ENCODE results near the gene DNAJB13. TPM values are rescaled to one million over a fixed set of nuclear protein-coding genes. Genes with fewer than 3 reads are reported as not detected.

Gene DNAJB13
- total and polyA plus RNA-seq, 2 experiments from 2014 or later = 0.41 TPM; not detected in 1

DNA sequence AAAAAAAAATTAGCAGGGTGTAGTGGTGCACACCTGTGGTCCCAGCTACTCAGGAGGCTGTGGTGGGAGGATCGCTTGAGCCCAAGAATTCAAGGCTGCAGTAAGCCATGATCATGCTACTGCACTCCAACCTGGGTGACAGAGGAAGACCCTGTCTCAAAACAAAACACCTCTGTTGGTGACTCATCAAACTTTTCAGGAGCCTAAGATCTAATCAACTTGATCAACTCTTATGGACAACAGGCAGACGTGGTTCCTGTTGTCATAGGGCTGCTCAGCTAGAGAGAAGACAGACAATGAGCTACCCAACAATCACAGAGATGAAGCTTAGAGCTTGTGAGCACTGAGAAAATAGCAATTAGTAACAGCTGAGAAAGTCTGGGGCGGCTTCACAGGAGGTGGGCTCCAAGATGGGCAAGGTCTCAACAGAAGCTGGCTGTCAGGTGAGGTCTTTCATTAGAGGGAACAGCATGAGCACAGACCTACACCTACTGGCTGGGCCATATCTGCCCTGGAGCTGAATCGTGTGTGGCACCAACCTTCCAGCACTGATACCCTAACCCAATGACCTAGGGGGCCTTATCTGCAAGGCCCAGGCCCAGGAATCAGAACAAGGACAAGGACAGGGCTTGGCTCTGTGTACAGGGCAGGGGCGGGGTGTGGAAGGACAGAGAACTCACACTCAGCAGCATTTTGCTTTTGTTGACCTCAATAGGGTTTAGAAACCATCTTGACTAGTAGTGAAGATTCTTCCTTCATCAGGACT, 65.3 kb downstream of the DNAJB13 start:
- H3K9me2 ChIP-seq (ENCODE audit: insufficient read depth) = no peaks in the 10 kb centered on the region
- in situ Hi-C loops (cut with MboI) = no loop called here
- H3K27ac ChIP-seq = no peak overlapping the region
- no peaks in the 10 kb centered on the region for H3K36me3 ChIP-seq (ENCODE audit: low read depth)
- TF ChIP-seq EZH2 (IDR thresholded peaks at IDR 0.05; ENCODE audit: insufficient read depth, poor library complexity, severe bottlenecking) = no peak
- no peak for TF ChIP-seq EZH2phosphoT487 (IDR thresholded peaks at IDR 0.05; ENCODE audit: insufficient read depth, low read depth)
- 92 to 97% methylated on average over 5 of the region's 5 CpGs for WGBS, 2 experiments (ENCODE audit: low coverage in 1 of 2, low lambda C conversion rate in 2 of 2, missing lambda C conversion rate in 2 of 2)
- no peaks in the 10 kb centered on the region for H4K20me1 ChIP-seq (ENCODE audit: insufficient read depth)
- no peak overlapping the region for H2AFZ ChIP-seq
- H3K4me2 ChIP-seq (ENCODE audit: unreplicated experiment) = no peak overlapping the region
- no peak overlapping the region for H3K9ac ChIP-seq
- no peak overlapping the region for H3K4me3 ChIP-seq
- DNase-seq = no peak
- H3K27me3 ChIP-seq (replicated peaks; ENCODE audit: insufficient read depth) = no peaks in the 10 kb centered on the region
- H3F3A ChIP-seq (ENCODE audit: insufficient read depth) = peaks cover 20% of the 10 kb centered on the region
- H3K9me3 ChIP-seq (ENCODE audit: low read depth) = no peaks in the 10 kb centered on the region
- no peaks in the 10 kb centered on the region for H3K79me2 ChIP-seq (ENCODE audit: insufficient read depth)
- H3K4me1 ChIP-seq (ENCODE audit: insufficient read depth) = peaks cover 25% of the 10 kb centered on the region

GRCh38 chr11:74017631-74018030, 66.8 kb downstream of the DNAJB13 start:
- Histone ChIP-seq H3K27ac (no peak overlapping the region; the same call in 1 of the 2 replicates), H4K20me1 (ENCODE audit: insufficient read depth) (no peaks in the 10 kb centered on the region), H3K4me3 (no peak overlapping the region), H3K9me2 (ENCODE audit: insufficient read depth) (no peaks in the 10 kb centered on the region), H2AFZ (no peak overlapping the region), H3K27me3 (replicated peaks; ENCODE audit: insufficient read depth) (no peaks in the 10 kb centered on the region), H3K4me2 (ENCODE audit: unreplicated experiment) (no peak overlapping the region), H3K9me3 (ENCODE audit: low read depth) (no peaks in the 10 kb centered on the region), H3K4me1 (ENCODE audit: insufficient read depth) (peaks cover 25% of the 10 kb centered on the region), H3K36me3 (ENCODE audit: low read depth) (no peaks in the 10 kb centered on the region), H3K9ac (0 out of 2 replicates have a peak overlapping the region, but pooled peaks have one; percentile 62), H3F3A (ENCODE audit: insufficient read depth) (peaks cover 20% of the 10 kb centered on the region), H3K79me2 (ENCODE audit: insufficient read depth) (no peaks in the 10 kb centered on the region)
- in situ Hi-C loops (cut with MboI) = no loop called here
- WGBS, 2 experiments (ENCODE audit: low coverage in 1 of 2, low lambda C conversion rate in 2 of 2, missing lambda C conversion rate in 2 of 2) = 73 to 81% methylated on average over 3 of the region's 3 CpGs
- TF ChIP-seq EZH2 (IDR thresholded peaks at IDR 0.05; ENCODE audit: insufficient read depth, poor library complexity, severe bottlenecking) (no peak), EZH2phosphoT487 (IDR thresholded peaks at IDR 0.05; ENCODE audit: insufficient read depth, low read depth) (no peak)
- DNase-seq = no peak

GRCh38 chr11:74018331-74019005, 67.6 kb downstream of the DNAJB13 start:
- H3K9me3 ChIP-seq (ENCODE audit: low read depth) = no peaks in the 10 kb centered on the region
- WGBS, 2 experiments (ENCODE audit: low coverage in 1 of 2, low lambda C conversion rate in 2 of 2, missing lambda C conversion rate in 2 of 2) = 46 to 55% methylated on average over 9 of the region's 9 CpGs
- H3K36me3 ChIP-seq (ENCODE audit: low read depth) = no peaks in the 10 kb centered on the region
- H3K27me3 ChIP-seq (replicated peaks; ENCODE audit: insufficient read depth) = no peaks in the 10 kb centered on the region
- TF ChIP-seq EZH2phosphoT487 (IDR thresholded peaks at IDR 0.05; ENCODE audit: insufficient read depth, low read depth) (no peak), EZH2 (IDR thresholded peaks at IDR 0.05; ENCODE audit: insufficient read depth, poor library complexity, severe bottlenecking) (no peak)
- peaks cover 25% of the 10 kb centered on the region for H3K4me1 ChIP-seq (ENCODE audit: insufficient read depth)
- H3K9ac ChIP-seq = peak overlapping the region; percentile 62
- no peak overlapping the region for H3K4me3 ChIP-seq
- H2AFZ ChIP-seq = peak overlapping the region; percentile 56
- H4K20me1 ChIP-seq (ENCODE audit: insufficient read depth) = no peaks in the 10 kb centered on the region
- no peaks in the 10 kb centered on the region for H3K9me2 ChIP-seq (ENCODE audit: insufficient read depth)
- DNase-seq = peak; percentile 91
- peak overlapping the region; percentile 54 for H3K4me2 ChIP-seq (ENCODE audit: unreplicated experiment)
- no peaks in the 10 kb centered on the region for H3K79me2 ChIP-seq (ENCODE audit: insufficient read depth)
- H3K27ac ChIP-seq = peak overlapping the region; percentile 77
- in situ Hi-C loops (cut with MboI) = no loop called here
- peaks cover 20% of the 10 kb centered on the region for H3F3A ChIP-seq (ENCODE audit: insufficient read depth)

DNA sequence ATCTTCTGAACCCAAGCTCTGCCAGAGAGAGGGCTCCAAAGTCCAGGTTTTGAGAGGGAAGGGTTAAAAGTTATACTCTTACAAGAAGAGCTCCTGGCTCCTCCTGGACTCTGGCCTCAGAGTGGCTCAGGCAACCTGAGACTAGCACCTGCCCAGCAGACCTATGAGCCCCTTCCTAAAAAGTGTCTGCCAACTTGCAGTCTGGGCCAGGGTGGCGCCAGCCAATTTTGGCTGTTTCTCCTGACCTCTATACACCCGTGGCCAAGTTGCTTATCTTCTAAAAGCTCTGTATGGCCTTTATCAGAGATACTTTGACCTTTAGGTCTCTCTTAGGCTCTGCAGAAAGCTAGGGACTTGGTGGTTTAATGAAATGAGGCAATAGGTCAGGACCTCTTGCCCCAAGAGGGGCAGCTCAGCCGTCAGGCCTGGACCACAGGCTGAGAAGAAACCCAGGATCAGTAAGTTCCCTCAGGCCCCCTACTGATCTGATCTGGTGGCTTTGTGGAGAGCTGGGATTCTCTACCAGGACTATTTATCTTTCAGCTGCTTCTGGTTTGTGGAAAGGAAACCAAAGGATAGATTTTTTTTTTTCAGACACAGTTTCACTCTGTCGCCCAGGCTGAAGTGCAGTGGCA, 68.4 kb downstream of the DNAJB13 start:
- H3K9me2 ChIP-seq (ENCODE audit: insufficient read depth) = no peaks in the 10 kb centered on the region
- peaks cover 27% of the 10 kb centered on the region for H3F3A ChIP-seq (ENCODE audit: insufficient read depth)
- DNase-seq = peak; percentile 15
- H3K4me3 ChIP-seq = no peak overlapping the region
- H2AFZ ChIP-seq = peak overlapping the region; percentile 56; the same call in 1 of the 2 replicates
- no peaks in the 10 kb centered on the region for H3K9me3 ChIP-seq (ENCODE audit: low read depth)
- 79 to 81% methylated on average over 4 of the region's 4 CpGs for WGBS, 2 experiments (ENCODE audit: low coverage in 1 of 2, low lambda C conversion rate in 2 of 2, missing lambda C conversion rate in 2 of 2)
- H3K27ac ChIP-seq = peak overlapping the region; percentile 77
- H3K4me1 ChIP-seq (ENCODE audit: insufficient read depth) = peaks cover 28% of the 10 kb centered on the region
- H3K27me3 ChIP-seq (replicated peaks; ENCODE audit: insufficient read depth) = no peaks in the 10 kb centered on the region
- H4K20me1 ChIP-seq (ENCODE audit: insufficient read depth) = no peaks in the 10 kb centered on the region
- peak overlapping the region; percentile 62 for H3K9ac ChIP-seq
- TF ChIP-seq EZH2 (IDR thresholded peaks at IDR 0.05; ENCODE audit: insufficient read depth, poor library complexity, severe bottlenecking) = no peak
- no peak for TF ChIP-seq EZH2phosphoT487 (IDR thresholded peaks at IDR 0.05; ENCODE audit: insufficient read depth, low read depth)
- H3K79me2 ChIP-seq (ENCODE audit: insufficient read depth) = no peaks in the 10 kb centered on the region
- H3K36me3 ChIP-seq (ENCODE audit: low read depth) = no peaks in the 10 kb centered on the region
- H3K4me2 ChIP-seq (ENCODE audit: unreplicated experiment) = peak overlapping the region; percentile 54
- in situ Hi-C loops (cut with MboI) = no loop called here

All from GM23248 (cell line).